ENCODE data around the gene PFAS.

The PFAS gene

DNA sequence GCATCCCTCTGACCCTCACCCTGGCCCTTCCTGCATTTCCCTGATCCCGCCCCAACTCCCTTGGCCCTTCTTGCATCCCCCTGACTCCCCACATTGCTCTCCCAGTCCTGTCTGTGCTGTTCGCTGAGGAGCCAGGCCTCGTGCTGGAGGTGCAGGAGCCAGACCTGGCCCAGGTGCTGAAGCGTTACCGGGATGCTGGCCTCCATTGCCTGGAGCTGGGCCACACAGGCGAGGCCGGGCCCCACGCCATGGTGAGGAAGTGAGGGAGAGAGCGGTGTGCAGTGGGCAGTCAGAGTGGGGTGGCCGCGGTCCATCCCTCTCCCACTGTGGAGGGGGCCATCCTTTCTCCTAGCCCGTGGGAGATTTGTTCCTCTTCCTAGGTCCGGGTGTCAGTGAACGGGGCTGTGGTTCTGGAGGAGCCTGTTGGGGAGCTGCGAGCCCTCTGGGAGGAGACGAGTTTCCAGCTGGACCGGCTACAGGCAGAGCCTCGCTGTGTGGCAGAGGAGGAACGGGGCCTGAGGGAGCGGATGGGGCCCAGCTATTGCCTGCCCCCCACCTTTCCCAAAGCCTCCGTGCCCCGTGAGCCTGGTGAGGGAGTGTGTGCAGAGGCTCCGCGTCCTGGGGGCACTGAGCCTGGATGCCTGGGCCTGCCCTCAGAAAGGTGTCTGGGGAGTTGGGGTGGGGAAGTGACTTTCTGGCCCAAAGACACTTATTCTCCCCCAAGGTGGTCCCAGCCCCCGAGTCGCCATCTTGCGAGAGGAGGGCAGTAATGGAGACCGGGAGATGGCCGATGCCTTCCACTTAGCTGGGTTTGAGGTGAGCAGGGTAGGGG lies 17.8 kb downstream of the PFAS start:
- no peak for DNase-seq (ENCODE audit: low read depth)

GRCh38 chr17:8267480-8268147 lies 18.5 kb downstream of the PFAS start:
- DNase-seq (ENCODE audit: low read depth): no peak

DNA sequence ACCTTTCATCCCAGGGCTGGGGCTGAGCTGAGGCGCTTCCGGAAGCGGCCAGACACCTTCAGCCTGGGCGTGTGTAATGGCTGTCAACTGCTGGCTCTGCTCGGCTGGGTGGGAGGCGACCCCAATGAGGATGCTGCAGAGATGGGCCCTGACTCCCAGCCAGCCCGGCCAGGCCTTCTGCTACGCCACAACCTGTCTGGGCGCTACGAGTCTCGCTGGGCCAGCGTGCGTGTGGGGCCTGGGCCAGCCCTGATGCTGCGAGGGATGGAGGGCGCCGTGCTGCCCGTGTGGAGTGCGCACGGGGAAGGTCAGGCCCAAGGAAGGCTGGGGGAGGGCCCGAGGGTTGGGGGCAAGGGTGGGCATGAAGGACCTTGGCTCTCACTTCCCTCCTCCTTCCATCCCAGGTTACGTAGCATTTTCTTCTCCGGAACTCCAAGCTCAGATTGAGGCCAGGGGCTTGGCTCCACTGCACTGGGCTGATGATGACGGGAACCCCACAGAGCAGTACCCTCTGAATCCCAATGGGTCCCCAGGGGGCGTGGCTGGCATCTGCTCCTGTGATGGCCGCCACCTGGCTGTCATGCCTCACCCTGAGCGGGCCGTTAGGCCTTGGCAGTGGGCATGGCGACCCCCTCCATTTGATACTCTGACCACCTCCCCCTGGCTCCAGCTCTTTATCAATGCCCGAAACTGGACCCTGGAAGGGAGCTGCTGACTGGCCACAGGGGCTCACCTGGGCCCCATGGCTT lies 19.6 kb downstream of the PFAS start:
- DNase-seq (ENCODE audit: low read depth): no peak

DNA sequence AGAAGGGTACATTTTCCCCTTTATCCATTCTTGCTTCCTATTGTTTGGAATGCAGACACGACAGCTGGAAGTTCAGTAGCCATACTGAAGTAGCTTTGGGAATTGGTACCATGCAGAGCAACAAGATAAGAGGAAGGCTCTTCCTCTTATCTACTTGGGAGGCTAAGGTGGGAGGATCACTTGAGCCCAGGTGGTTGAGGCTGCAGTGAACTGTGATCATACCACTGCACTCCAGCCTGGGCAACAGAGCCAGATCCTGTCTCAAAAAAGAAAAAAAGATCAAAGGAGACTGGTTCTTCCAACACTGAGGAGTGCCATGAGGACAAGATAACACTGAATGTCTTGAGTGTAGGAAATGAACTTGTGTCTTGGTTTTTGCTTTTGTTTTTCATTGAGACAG lies 23.3 kb downstream of the PFAS start:
- no peak for DNase-seq (ENCODE audit: low read depth)

GRCh38 chr17:8273884-8274444 lies 24.9 kb downstream of the PFAS start:
- DNase-seq (ENCODE audit: low read depth): no peak

GRCh38 chr17:8274816-8275215 lies 25.7 kb downstream of the PFAS start:
- DNase-seq (ENCODE audit: low read depth): no peak

GRCh38 chr17:8275421-8276290 lies 26.6 kb downstream of the PFAS start:
- no peak for DNase-seq (ENCODE audit: low read depth)

- DNase-seq (ENCODE audit: low read depth): no peak
Measured at GRCh38 chr17:8277317-8277716, 28.2 kb downstream of the PFAS start.

DNA sequence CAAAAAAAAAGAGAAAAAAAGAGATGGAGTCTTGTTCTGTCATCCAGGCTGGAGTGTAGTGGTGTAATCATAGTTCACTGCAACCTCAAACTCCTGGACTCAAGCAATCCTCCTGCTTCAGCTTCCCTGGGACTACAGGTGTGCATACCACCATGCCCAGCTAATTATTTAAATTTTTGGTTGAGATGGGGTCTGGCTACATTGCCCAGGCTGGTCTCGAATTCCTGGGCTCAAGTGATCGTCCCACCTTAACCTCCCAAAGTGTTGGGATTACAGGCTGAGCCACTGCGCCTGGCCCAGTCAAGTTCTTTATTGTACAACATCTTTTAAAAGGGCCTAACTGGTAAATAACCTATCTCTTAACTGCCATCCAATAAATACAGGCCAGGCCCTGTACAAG lies 33.3 kb downstream of the PFAS start:
- no peak for DNase-seq (ENCODE audit: low read depth)

- DNase-seq (ENCODE audit: low read depth): no peak
Measured at GRCh38 chr17:8283356-8283755, 34.3 kb downstream of the PFAS start.

DNA sequence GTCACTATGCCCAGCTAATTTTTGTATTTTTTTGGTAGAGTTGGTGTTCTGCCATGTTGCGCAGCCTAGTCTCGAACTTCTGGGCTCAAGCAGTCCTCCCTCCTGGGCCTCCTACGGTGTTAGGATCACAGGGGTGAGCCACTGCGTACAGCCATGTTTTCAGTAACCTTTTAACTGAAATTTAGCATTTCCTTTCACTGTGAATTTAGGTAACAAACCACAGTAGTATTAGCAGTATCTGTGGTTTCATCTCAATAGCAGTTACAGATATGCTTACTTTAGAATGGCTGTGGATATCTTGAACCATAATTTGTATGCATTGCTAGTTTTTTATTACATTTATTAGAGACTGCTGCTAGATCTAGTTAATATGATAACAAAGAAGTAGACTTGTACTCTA lies 35.0 kb downstream of the PFAS start:
- no peak for DNase-seq (ENCODE audit: low read depth)

GRCh38 chr17:8285270-8286181 lies 36.4 kb downstream of the PFAS start:
- no peak for DNase-seq (ENCODE audit: low read depth)

DNA sequence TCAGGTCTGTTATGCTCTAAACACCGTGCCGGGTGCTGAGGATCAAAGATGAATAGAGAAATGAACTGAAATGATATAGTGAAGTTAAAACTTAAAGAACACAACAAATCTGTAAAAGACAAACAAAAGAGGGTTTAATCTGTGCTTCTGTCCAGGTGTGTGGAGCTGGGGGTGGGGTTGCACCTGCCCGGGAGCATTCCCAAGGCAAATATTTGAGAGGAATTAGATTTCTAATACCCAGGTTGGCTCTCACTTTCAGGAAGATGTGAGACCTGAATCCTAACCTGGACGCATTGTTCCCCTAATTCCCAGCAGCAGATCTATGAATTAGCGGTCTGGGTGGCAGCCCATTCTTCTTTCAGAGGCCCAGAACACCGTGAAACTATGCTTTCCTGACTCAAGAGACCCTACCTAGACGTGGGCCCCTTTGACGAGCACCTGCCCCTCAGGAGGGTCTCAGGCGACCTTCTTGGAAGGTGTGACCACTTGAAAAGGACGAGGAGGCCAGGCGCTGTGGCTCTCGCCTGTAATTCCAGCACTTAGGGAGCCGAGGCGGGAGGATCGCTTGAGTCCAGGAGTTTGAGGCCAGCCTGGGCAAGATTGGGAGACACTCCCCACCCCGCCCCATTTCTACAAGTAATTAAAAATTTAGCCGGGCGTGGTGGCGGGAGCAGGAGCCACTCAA lies 38.7 kb downstream of the PFAS start:
- DNase-seq (ENCODE audit: low read depth): no peak

DNA sequence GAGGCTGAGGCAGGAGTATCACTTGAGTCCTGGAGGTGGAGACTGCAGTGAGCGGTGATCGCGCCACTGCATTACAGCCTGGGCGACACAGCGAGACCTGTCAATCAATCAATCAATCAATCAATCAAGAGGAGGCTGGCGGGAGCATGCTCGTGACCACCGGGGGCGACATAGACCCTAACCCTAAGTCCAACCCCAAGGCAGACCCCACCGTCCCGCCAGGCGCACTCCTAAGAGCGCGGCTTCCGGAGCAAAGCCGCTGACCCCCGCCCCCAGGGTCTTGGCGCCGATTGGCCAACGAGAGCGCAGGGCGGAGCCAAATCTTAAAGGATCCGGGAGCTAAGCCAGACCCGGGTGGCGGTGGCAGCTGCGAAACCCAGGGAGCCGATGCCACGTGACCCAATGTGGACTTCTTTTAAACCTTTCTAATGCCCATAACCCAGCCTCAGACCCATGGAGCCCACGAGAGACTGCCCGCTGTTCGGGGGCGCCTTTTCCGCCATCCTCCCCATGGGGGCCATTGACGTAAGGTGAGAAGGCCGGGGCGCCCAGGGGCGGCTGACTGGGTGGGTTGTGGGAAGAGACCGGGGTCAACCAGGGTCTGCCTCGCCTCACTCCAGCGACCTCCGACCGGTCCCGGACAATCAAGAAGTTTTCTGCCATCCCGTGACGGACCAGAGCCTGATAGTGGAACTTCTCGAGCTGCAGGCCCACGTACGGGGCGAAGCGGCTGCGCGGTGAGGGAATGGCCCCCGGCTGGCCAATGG lies 39.4 kb downstream of the PFAS start, which contains the start of gene RANGRF:
RANGRF (plus strand) TSS at position 335 of the 767 bp plus-strand sequence; CDS start at position 454, 119 bp downstream.
- peak; percentile 74 for DNase-seq (ENCODE audit: low read depth)

DNA sequence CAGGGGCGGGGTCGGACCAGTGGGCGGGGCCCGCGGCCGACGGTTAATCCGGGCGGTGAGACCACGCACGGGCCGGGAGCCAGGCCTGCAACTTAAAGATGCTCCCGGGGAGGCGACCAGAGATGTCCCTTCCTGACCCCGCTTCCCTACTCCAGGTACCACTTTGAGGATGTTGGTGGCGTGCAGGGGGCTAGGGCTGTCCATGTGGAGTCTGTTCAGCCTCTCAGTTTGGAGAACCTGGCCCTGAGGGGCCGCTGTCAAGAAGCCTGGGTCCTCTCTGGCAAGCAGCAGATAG lies 40.0 kb downstream of the PFAS start:
- no peak for DNase-seq (ENCODE audit: low read depth)

GRCh38 chr17:8290043-8290442 lies 41.0 kb downstream of the PFAS start:
- no peak for DNase-seq (ENCODE audit: low read depth)

- no peak for DNase-seq (ENCODE audit: low read depth)
Measured at GRCh38 chr17:8292639-8293395, 43.7 kb downstream of the PFAS start.

GRCh38 chr17:8294361-8294760 lies 45.3 kb downstream of the PFAS start:
- DNase-seq (ENCODE audit: low read depth): no peak
